ENCODE data around the gene CSNK1E. TPM values are rescaled to one million over a fixed set of nuclear protein-coding genes. Genes with fewer than 3 reads are reported as not detected.

The CSNK1E gene
- total RNA-seq, 1 experiment from 2014 or later, result 178 TPM

DNA sequence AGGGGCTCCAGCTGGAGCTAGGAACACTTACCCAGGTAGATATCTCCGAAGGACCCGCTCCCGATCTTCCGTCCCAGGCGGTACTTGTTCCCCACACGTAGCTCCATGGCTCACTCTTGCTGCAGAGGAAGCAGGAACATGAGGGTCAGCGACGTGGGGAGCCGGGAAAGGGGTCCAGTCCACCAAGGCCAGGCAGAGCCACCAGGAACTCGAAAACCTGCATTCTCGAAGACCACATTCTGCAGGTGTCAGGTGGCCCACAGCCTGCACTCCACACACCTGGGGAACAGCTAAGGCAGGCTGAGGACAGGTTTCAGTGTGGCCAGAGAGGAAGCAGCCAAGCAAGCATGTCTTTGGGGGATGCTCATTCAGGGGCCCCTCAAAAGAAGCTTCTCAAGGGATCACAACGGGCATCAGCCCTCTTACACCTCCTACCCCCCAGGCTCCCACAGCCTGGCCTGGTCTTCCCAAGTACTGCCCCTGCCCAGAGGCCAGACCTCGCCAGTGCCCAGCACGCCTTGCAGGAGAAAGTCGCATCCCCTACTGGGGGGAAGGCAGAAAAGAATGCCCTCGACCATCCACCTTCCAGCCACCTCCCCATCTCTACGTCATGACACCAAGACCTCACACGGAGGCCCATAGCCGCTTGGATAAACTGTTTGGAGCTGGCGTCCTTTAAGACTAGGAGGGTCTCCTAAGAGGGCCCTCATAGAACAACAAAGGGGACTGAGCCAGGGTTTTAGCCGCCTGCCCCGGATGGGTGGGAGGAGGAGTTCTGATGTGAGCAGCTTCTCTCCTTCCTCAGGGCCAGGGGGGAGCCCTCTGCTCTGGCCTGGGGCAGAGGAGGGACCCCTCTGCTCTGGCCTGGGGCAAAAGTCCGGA lies 2.9 kb downstream of the CSNK1E start:
- peaks cover 92% of the 10 kb centered on the region for H3K36me3 Mint-ChIP-seq (ENCODE audit: insufficient read depth, unreplicated experiment)

DNA sequence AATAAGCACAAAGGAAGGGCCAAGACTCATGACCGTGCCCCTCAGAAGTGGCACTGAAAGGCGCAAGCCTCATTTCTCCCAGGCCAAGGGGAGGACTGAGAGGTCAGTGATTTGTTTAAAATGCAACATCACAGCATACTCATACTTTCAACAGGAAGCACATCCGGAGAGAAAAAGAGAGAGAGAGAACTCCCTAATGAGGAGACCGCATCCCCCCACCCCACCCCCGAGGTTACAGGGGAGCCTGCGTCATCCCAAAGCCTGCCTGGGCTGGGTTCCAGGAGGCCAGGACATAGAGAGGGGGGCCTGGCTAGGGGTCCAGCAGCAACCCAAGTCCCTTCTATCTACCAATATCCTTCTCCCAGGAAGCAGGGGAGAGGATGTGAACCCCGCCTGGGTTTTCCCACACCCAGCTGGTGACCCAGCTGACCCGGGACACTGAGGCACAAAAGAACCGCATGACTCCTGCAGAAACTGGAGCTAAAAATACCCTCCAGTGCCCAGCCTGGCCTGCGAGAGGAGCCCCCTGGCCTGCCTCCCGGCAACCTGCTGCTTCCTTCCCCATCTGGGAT lies 3.8 kb downstream of the CSNK1E start:
- Mint-ChIP-seq H3K4me3 (ENCODE audit: low read depth, unreplicated experiment) (peak overlapping the region; percentile 91), H3K27ac (ENCODE audit: unreplicated experiment) (no peak overlapping the region), H3K9me3 (ENCODE audit: low read depth, unreplicated experiment) (no peaks in the 10 kb centered on the region), H3K36me3 (ENCODE audit: insufficient read depth, unreplicated experiment) (peaks cover 87% of the 10 kb centered on the region), H3K27me3 (ENCODE audit: unreplicated experiment) (no peaks in the 10 kb centered on the region), H3K4me1 (ENCODE audit: low read depth, unreplicated experiment) (peaks cover 58% of the 10 kb centered on the region)
- TF ChIP-seq CTCF (IDR thresholded peaks at IDR 0.05; ENCODE audit: unreplicated experiment), result no peak
- intact Hi-C loops (cut with micrococcal nuclease; ENCODE audit: unreplicated experiment), result loop anchor here (10.0 kb wide), 1 partner anchor 259 kb away; the partner anchor contains the start of gene PICK1
- CTCF ChIA-PET, result interaction anchor here (0.6 kb wide), 1 partner anchor 85 kb away, joined by 4 read pairs; no protein-coding TSS in a partner anchor
- DNase-seq, result no peak
- BruUV-seq (replicated peaks), result no TSS peak

More for the DNA sequence above, 2.9 kb downstream of the CSNK1E start:
- TF ChIP-seq CTCF (IDR thresholded peaks at IDR 0.05; ENCODE audit: unreplicated experiment), result no peak
- intact Hi-C loops (cut with micrococcal nuclease; ENCODE audit: unreplicated experiment), result loop anchor here (10.0 kb wide), 1 partner anchor 259 kb away; the partner anchor contains the start of gene PICK1
- DNase-seq, result no peak
- no peaks in the 10 kb centered on the region for H3K9me3 Mint-ChIP-seq (ENCODE audit: low read depth, unreplicated experiment)
- H3K27ac Mint-ChIP-seq (ENCODE audit: unreplicated experiment), result peak overlapping the region; percentile 58
- H3K27me3 Mint-ChIP-seq (ENCODE audit: unreplicated experiment), result no peaks in the 10 kb centered on the region
- peaks cover 58% of the 10 kb centered on the region for H3K4me1 Mint-ChIP-seq (ENCODE audit: low read depth, unreplicated experiment)
- BruUV-seq (replicated peaks), result no TSS peak
- CTCF ChIA-PET, result interaction anchor here (0.6 to 1.0 kb wide), 4 partner anchors 9 to 84 kb away, joined by 4 to 5 read pairs (median 4); no protein-coding TSS in a partner anchor
- H3K4me3 Mint-ChIP-seq (ENCODE audit: low read depth, unreplicated experiment), result peak overlapping the region; percentile 91

- peaks cover 80% of the 10 kb centered on the region for H3K36me3 Mint-ChIP-seq (ENCODE audit: insufficient read depth, unreplicated experiment)
- H3K27ac Mint-ChIP-seq (ENCODE audit: unreplicated experiment), result no peak overlapping the region
- no peak for TF ChIP-seq CTCF (IDR thresholded peaks at IDR 0.05; ENCODE audit: unreplicated experiment)
- no peak overlapping the region for H3K4me3 Mint-ChIP-seq (ENCODE audit: low read depth, unreplicated experiment)
- no peaks in the 10 kb centered on the region for H3K27me3 Mint-ChIP-seq (ENCODE audit: unreplicated experiment)
- peaks cover 58% of the 10 kb centered on the region for H3K4me1 Mint-ChIP-seq (ENCODE audit: low read depth, unreplicated experiment)
- DNase-seq, result no peak
- CTCF ChIA-PET, result interaction anchor here (0.6 kb wide), 1 partner anchor 870 kb away, joined by 3 read pairs; no protein-coding TSS in a partner anchor
- intact Hi-C loops (cut with micrococcal nuclease; ENCODE audit: unreplicated experiment), result loop anchor here (10.0 kb wide), 1 partner anchor 258 kb away; the partner anchor contains the start of gene PICK1
- H3K9me3 Mint-ChIP-seq (ENCODE audit: low read depth, unreplicated experiment), result no peaks in the 10 kb centered on the region
- BruUV-seq (replicated peaks), result no TSS peak
These were observed 4.9 kb downstream of the CSNK1E start for GRCh38 chr22:38312261-38312800.

DNA sequence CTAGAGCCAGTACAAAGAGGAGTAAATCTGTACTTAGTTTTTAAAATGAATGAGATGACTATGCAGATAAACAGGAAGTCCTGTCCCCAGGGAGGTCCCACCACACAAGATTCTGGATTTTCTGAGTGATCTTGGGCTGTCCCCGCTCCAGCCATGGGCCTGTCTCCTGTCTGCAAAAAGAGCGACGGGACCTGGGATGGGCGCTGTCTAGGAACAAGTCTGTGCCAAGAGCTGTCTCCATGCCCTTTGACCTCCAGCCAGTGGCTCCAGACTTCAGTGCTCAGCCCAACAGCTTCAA lies 6.0 kb downstream of the CSNK1E start:
- DNase-seq, result no peak
- CTCF ChIA-PET, result no interaction called here
- H3K27me3 Mint-ChIP-seq (ENCODE audit: unreplicated experiment), result no peaks in the 10 kb centered on the region
- no TSS peak for BruUV-seq (replicated peaks)
- H3K9me3 Mint-ChIP-seq (ENCODE audit: low read depth, unreplicated experiment), result no peaks in the 10 kb centered on the region
- TF ChIP-seq CTCF (IDR thresholded peaks at IDR 0.05; ENCODE audit: unreplicated experiment), result no peak
- H3K36me3 Mint-ChIP-seq (ENCODE audit: insufficient read depth, unreplicated experiment), result peaks cover 73% of the 10 kb centered on the region
- H3K27ac Mint-ChIP-seq (ENCODE audit: unreplicated experiment), result no peak overlapping the region
- H3K4me3 Mint-ChIP-seq (ENCODE audit: low read depth, unreplicated experiment), result no peak overlapping the region
- peaks cover 58% of the 10 kb centered on the region for H3K4me1 Mint-ChIP-seq (ENCODE audit: low read depth, unreplicated experiment)
- intact Hi-C loops (cut with micrococcal nuclease; ENCODE audit: unreplicated experiment), result loop anchor here (10.0 kb wide), 1 partner anchor 256 kb away; the partner anchor contains the start of gene PICK1
